C4-2B (cell line): Measurements from ENCODE around the gene FOXC2.

ENCODE experiments used
- H3K27ac ChIP-seq: fragments of 450-650 bp; 2 replicates; pipeline ENCODE4 v1.5.1; 2017
- CTCF ChIP-seq: fragments of 450-650 bp; conservative IDR thresholded peaks from 2 replicates; pipeline ENCODE4 v1.5.1; 2017; ENCODE audit warnings: mild to moderate bottlenecking
- ZFX ChIP-seq: fragments of 450-650 bp; IDR thresholded peaks from 2 replicates; pipeline ENCODE4 v1.6.1; 2017

The FOXC2 gene

GRCh38 chr16:86614699-86615098, 48.1 kb downstream of the FOXC2 start:
- TF ChIP-seq CTCF (no peak), ZFX (no peak)
- H3K27ac ChIP-seq: no peak overlapping the region

- TF ChIP-seq ZFX (no peak), CTCF (no peak)
- H3K27ac ChIP-seq: no peak overlapping the region
These were observed 50.3 kb downstream of the FOXC2 start for GRCh38 chr16:86616906-86617305.

GRCh38 chr16:86618431-86619238, 52.0 kb downstream of the FOXC2 start:
- H3K27ac ChIP-seq: no peak overlapping the region
- TF ChIP-seq ZFX (no peak), CTCF (no peak)
